ENCODE data around the gene LAMA5.

The LAMA5 gene

DNA sequence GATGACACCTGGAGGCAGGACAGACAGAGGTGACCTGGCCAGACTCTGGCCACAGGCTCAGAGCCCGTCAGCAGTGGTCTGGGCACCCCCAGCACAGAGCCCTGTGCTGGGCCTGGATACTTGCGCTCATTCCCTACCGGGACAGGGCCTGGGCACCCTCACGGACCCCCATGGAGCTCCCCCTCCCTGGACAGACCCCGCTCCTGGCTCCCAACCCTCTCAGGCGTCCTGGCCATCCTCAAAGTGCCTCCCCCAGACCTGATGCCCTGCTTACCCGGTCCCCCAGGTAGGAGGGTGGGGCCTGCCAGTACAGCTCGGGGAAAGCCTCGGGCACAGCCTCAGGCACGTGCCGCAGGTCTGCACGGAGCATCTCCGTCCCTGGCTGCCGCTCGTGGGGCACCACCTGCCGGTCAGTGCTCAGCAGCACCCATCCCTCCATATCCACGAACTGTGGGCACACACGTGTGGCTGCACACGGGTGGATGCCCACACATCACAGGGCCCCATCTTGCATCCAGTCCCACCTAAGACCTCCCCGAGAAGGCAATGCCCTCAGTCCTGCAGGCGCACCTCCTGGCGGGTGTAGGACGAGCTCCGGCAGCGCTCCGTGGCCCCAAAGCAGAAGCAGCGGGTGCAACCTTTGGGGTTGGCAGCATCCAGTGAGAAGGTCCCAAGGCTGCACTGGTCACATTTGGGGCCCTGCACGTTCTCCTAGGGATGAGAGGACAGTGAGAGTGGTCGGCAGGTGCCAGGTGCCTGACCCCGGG, 40.0 kb downstream of the LAMA5 start:
- Histone ChIP-seq H3K36me3 (ENCODE audit: control insufficient read depth, insufficient read depth, low read length) (no peaks in the 10 kb centered on the region), H3K4me3 (ENCODE audit: insufficient read depth, low read depth, low read length, poor library complexity, severe bottlenecking) (no peak overlapping the region)

DNA sequence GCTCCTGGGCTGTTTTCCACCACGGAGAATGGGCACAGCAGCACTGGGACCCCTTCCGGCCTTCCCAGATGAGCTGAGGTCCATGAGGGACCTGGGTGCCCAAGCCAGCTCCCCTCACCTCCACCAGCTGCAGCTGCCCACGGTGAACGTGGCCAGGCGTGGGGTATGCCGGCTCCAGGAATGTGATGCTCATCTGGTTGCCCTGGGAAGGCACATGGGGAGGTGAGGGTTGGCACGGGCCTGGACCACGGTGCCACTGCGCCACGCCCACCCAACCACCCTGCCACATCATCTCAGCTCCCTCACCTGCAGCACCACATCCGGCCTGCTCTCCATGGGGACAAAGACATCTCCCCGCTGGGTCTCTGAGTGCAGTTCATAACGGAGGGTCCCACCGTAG, 40.6 kb downstream of the LAMA5 start:
- DNase-seq: no peak
- Histone ChIP-seq H3K4me3 (ENCODE audit: insufficient read depth, low read depth, low read length, poor library complexity, severe bottlenecking) (no peak overlapping the region), H3K9me3 (ENCODE audit: control insufficient read depth, low read length) (no peaks in the 10 kb centered on the region), H3K4me1 (ENCODE audit: control insufficient read depth, insufficient read depth, low read length, poor library complexity, severe bottlenecking) (no peaks in the 10 kb centered on the region), H3K27me3 (replicated peaks; ENCODE audit: control insufficient read depth, insufficient read depth, low read length, poor library complexity, severe bottlenecking) (no peaks in the 10 kb centered on the region), H3K36me3 (ENCODE audit: control insufficient read depth, insufficient read depth, low read length) (no peaks in the 10 kb centered on the region), H3K27ac (ENCODE audit: insufficient read depth, low read length, poor library complexity, severe bottlenecking) (no peak overlapping the region)

More for the DNA sequence above, 40.0 kb downstream of the LAMA5 start:
- no peaks in the 10 kb centered on the region for H3K4me1 ChIP-seq (ENCODE audit: control insufficient read depth, insufficient read depth, low read length, poor library complexity, severe bottlenecking)
- no peak for DNase-seq
- H3K9me3 ChIP-seq (ENCODE audit: control insufficient read depth, low read length): no peaks in the 10 kb centered on the region
- H3K27ac ChIP-seq (ENCODE audit: insufficient read depth, low read length, poor library complexity, severe bottlenecking): no peak overlapping the region
- H3K27me3 ChIP-seq (replicated peaks; ENCODE audit: control insufficient read depth, insufficient read depth, low read length, poor library complexity, severe bottlenecking): no peaks in the 10 kb centered on the region

DNA sequence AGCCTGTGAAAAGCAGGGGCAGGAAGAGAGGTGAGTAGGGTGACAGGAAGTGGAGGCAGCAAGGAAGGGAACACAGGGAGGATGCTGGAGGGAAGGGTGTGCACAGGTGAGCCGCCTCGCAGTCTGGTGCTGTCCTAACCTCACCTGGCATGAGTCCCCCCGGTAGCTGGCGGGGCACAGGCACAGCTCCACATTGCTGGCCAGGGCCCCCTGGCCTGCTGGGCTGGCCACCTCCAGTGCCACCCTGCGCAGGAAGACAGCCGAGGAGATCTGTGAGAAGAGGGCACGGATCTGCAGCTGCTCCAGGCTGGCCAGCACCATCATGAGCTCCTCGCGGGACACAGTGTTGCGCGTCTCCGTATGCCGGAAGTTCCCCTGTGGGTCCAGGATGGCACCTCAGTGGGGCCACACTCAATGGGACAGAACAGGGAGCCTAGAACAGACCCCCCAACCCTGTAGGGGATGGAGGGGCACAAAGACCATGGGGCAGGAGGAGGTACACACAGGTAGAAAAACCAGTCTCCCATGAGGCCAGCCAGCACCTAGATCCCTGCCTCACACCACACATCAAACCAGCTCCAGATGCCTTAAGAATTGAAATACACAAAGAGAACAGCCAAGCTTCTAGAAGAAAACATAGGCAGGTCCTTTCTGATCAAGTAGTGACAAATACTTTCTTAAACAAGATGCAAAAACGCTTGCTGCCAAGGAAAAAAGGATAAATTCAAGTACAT, 41.8 kb downstream of the LAMA5 start:
- H3K27ac ChIP-seq (ENCODE audit: insufficient read depth, low read length, poor library complexity, severe bottlenecking): no peak overlapping the region
- H3K4me3 ChIP-seq (ENCODE audit: insufficient read depth, low read depth, low read length, poor library complexity, severe bottlenecking): no peak overlapping the region
- no peaks in the 10 kb centered on the region for H3K36me3 ChIP-seq (ENCODE audit: control insufficient read depth, insufficient read depth, low read length)
- H3K4me1 ChIP-seq (ENCODE audit: control insufficient read depth, insufficient read depth, low read length, poor library complexity, severe bottlenecking): no peaks in the 10 kb centered on the region
- H3K27me3 ChIP-seq (replicated peaks; ENCODE audit: control insufficient read depth, insufficient read depth, low read length, poor library complexity, severe bottlenecking): no peaks in the 10 kb centered on the region
- DNase-seq: no peak
- no peaks in the 10 kb centered on the region for H3K9me3 ChIP-seq (ENCODE audit: control insufficient read depth, low read length)

DNA sequence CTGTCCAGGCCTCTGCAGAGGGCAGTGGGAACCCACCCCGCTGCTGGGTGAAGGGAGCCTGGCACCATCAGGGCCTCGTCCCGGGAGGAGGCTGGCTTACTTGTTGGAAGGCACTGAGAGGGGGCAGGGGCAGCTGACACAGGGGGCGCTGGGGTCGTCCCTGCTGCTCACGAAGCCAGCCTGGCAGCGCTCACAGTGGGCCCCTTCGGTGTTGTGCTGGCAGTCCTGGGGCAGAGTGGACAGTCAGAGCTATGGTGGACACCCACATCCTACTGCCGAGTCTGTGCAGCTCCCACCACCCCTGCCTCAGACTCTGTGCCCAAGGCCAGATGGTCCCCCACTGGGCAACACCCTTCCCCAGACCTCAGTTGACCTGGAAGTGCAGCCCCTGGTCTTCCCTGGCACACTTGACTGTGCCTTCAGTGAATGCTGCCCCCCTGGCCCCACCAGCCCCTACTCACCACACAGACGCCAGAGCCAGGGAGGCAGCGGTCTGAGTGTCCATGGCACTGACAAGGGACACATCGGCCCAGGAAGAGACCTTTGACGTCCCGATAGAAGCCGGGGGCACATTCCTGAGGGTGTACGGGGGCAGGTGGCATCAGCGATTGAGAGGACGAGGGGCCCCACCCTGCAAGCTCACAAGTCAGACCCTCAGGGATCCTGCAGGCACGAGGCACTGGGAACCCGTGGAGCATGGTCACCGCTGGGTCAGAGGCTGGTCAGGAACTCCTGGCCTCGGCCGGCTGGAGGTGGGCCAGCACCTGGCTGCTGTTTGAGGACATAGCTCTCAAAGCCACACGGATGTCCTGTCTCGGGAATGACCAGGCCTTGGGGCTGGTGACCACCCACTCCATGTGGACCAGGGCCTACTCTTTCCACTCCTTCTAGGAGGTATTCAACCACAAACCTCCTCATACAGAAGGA, 42.9 kb downstream of the LAMA5 start:
- H3K27ac ChIP-seq (ENCODE audit: insufficient read depth, low read length, poor library complexity, severe bottlenecking): no peak overlapping the region
- no peaks in the 10 kb centered on the region for H3K9me3 ChIP-seq (ENCODE audit: control insufficient read depth, low read length)
- H3K4me3 ChIP-seq (ENCODE audit: insufficient read depth, low read depth, low read length, poor library complexity, severe bottlenecking): no peak overlapping the region
- no peaks in the 10 kb centered on the region for H3K36me3 ChIP-seq (ENCODE audit: control insufficient read depth, insufficient read depth, low read length)
- DNase-seq: no peak
- H3K27me3 ChIP-seq (replicated peaks; ENCODE audit: control insufficient read depth, insufficient read depth, low read length, poor library complexity, severe bottlenecking): no peaks in the 10 kb centered on the region
- H3K4me1 ChIP-seq (ENCODE audit: control insufficient read depth, insufficient read depth, low read length, poor library complexity, severe bottlenecking): no peaks in the 10 kb centered on the region

DNA sequence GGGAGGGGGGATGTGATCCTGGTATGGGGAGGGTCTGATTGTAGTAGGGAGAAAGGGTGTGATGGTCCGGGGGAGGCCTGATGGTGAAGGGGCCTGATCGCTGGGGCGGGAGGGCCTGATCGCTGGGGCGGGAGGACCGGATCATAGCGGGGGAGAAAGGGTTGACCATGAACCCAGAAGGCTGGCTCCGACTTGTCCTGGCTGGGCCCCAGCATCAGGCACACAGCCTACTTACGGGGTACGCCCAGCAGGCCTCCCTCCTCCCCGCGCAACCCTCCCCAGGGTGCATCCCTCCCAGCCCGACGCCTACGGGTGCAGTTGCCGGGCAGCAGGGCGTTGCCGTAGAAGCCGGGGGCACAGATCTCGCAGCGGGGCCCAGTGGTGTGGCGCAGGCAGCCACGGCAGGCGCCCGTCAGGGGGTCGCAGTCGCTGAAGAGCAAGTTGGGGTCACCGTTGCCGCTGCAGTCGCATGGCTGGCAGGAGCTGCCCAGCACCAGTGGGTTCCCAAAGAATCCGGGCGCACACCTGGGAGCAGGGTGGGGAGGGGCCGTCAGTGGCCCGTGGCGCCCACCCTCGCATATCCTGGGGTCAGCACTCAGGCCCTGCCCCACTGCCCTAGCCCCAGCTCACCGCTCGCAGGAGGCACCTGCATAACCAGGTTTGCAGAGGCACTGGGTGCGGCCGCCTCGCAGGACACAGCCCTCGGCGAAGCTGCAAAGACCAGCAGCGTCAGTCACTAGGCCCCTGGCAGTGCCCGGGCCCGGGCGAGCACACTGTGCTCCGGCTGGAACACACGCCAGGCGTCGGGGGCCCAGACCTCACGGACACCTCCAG, 43.7 kb downstream of the LAMA5 start:
- Histone ChIP-seq H3K36me3 (ENCODE audit: control insufficient read depth, insufficient read depth, low read length) (no peaks in the 10 kb centered on the region), H3K4me3 (ENCODE audit: insufficient read depth, low read depth, low read length, poor library complexity, severe bottlenecking) (no peak overlapping the region)

DNA sequence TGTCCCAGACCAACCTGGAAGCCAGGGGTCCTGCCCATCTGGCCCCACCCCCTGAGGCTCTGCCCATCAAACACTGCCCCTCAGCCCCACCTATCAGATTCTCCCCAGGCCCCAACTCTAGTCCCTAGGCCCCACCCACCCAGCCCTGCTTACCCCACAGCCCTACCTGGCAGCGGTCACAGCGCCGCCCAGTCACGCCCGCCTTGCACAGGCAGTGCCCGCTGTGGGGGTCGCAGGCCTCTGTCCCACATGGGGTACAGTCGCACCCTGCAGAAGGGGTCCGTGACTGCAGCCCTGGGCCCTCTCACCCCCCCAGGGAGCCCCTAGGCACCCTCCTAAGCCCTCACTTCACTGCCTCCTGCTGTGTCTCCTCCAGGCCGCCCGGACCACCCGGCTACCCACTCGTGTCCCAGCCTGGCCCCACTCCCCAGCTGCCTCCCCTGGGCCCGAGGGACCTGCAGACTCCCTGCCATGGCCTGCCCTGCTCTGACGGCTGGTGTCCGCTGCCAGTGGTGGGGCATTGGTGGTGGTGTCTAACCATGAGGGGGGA, 44.5 kb downstream of the LAMA5 start:
- no peak for DNase-seq
- no peak overlapping the region for H3K4me3 ChIP-seq (ENCODE audit: insufficient read depth, low read depth, low read length, poor library complexity, severe bottlenecking)
- no peaks in the 10 kb centered on the region for H3K36me3 ChIP-seq (ENCODE audit: control insufficient read depth, insufficient read depth, low read length)
- H3K27ac ChIP-seq (ENCODE audit: insufficient read depth, low read length, poor library complexity, severe bottlenecking): no peak overlapping the region
- H3K9me3 ChIP-seq (ENCODE audit: control insufficient read depth, low read length): no peaks in the 10 kb centered on the region
- no peaks in the 10 kb centered on the region for H3K4me1 ChIP-seq (ENCODE audit: control insufficient read depth, insufficient read depth, low read length, poor library complexity, severe bottlenecking)
- no peaks in the 10 kb centered on the region for H3K27me3 ChIP-seq (replicated peaks; ENCODE audit: control insufficient read depth, insufficient read depth, low read length, poor library complexity, severe bottlenecking)

More for the DNA sequence above, 43.7 kb downstream of the LAMA5 start:
- DNase-seq: no peak
- Histone ChIP-seq H3K27me3 (replicated peaks; ENCODE audit: control insufficient read depth, insufficient read depth, low read length, poor library complexity, severe bottlenecking) (no peaks in the 10 kb centered on the region), H3K4me1 (ENCODE audit: control insufficient read depth, insufficient read depth, low read length, poor library complexity, severe bottlenecking) (no peaks in the 10 kb centered on the region), H3K9me3 (ENCODE audit: control insufficient read depth, low read length) (no peaks in the 10 kb centered on the region), H3K27ac (ENCODE audit: insufficient read depth, low read length, poor library complexity, severe bottlenecking) (no peak overlapping the region)

DNA sequence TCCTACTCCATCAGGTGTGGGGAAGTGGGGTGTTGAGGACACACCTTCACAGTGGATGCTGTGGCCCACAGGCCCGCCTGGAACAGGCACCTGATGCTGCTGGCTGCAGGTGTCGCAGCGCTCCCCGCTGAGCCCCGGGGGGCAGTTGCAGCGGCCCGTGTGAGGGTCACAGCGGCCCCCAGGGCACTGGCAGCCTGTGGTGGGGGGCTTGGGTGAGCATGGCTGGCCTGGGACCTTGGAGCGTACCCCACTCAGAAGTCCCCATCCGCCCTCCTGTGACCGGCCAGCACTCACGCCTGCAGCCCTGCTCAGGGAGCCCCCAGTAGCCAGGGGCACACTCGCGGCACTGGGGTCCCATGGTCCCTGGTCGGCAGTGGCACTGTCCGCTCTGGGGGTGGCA, 45.1 kb downstream of the LAMA5 start:
- Histone ChIP-seq H3K9me3 (ENCODE audit: control insufficient read depth, low read length) (no peaks in the 10 kb centered on the region), H3K36me3 (ENCODE audit: control insufficient read depth, insufficient read depth, low read length) (no peaks in the 10 kb centered on the region), H3K27ac (ENCODE audit: insufficient read depth, low read length, poor library complexity, severe bottlenecking) (no peak overlapping the region), H3K4me3 (ENCODE audit: insufficient read depth, low read depth, low read length, poor library complexity, severe bottlenecking) (no peak overlapping the region), H3K27me3 (replicated peaks; ENCODE audit: control insufficient read depth, insufficient read depth, low read length, poor library complexity, severe bottlenecking) (no peaks in the 10 kb centered on the region), H3K4me1 (ENCODE audit: control insufficient read depth, insufficient read depth, low read length, poor library complexity, severe bottlenecking) (no peaks in the 10 kb centered on the region)
- no peak for DNase-seq

DNA sequence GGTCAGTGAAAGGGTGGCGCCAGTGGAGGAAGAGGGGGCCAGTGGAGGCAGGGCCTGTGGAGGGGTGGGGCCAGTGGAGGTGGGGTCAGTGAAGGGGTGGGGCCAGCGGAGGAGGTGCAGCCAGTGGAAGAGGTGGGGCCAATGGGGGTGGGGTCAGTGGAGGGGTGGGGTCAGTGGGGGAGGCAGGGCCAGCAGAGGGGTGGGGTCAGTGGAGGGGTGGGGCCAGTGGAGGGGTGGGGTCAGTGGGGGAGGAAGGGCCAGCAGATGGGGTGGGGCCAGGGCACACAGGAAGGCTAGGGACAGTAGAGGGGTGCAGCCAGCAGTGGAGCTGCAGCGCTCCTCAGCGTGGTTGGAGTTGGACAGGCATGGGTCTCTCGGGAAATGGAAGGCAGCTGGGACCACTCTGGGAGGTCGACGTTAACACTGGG, 45.6 kb downstream of the LAMA5 start:
- H3K9me3 ChIP-seq (ENCODE audit: control insufficient read depth, low read length): no peaks in the 10 kb centered on the region
- H3K4me1 ChIP-seq (ENCODE audit: control insufficient read depth, insufficient read depth, low read length, poor library complexity, severe bottlenecking): no peaks in the 10 kb centered on the region
- H3K27ac ChIP-seq (ENCODE audit: insufficient read depth, low read length, poor library complexity, severe bottlenecking): no peak overlapping the region
- H3K27me3 ChIP-seq (replicated peaks; ENCODE audit: control insufficient read depth, insufficient read depth, low read length, poor library complexity, severe bottlenecking): no peaks in the 10 kb centered on the region
- DNase-seq: no peak
- no peaks in the 10 kb centered on the region for H3K36me3 ChIP-seq (ENCODE audit: control insufficient read depth, insufficient read depth, low read length)
- no peak overlapping the region for H3K4me3 ChIP-seq (ENCODE audit: insufficient read depth, low read depth, low read length, poor library complexity, severe bottlenecking)
